ENCODE results near the gene BMPR1A.
"Not testable (repeated sequence)": the region's sequence is repeated elsewhere in the genome, so short reads cannot be mapped to it uniquely, and the experiment has no call there.

DNA sequence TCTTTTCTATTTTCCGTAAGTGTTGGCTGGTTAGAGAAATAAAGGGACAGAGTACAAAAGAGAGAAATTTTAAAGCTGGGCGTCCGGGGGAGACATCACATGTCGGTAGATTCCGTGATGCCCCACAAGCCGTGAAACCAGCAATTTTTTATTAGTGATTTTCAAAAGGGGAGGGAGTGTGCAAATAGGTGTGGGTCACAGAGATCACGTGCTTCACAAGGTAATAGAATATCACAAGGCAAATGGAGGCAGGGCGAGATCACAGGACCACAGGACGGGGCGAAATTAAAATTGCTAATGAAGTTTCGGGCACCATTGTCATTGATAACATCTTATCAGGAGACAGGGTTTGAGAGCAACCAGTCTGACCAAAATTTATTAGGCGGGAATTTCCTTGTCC, 97.2 kb downstream of the BMPR1A start:
- TF ChIP-seq, protein P1, sequence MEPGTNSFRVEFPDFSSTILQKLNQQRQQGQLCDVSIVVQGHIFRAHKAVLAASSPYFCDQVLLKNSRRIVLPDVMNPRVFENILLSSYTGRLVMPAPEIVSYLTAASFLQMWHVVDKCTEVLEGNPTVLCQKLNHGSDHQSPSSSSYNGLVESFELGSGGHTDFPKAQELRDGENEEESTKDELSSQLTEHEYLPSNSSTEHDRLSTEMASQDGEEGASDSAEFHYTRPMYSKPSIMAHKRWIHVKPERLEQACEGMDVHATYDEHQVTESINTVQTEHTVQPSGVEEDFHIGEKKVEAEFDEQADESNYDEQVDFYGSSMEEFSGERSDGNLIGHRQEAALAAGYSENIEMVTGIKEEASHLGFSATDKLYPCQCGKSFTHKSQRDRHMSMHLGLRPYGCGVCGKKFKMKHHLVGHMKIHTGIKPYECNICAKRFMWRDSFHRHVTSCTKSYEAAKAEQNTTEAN (CRISPR knock-in tag; IDR thresholded peaks at IDR 0.05): not testable (repeated sequence)
- TF ChIP-seq, protein P2, sequence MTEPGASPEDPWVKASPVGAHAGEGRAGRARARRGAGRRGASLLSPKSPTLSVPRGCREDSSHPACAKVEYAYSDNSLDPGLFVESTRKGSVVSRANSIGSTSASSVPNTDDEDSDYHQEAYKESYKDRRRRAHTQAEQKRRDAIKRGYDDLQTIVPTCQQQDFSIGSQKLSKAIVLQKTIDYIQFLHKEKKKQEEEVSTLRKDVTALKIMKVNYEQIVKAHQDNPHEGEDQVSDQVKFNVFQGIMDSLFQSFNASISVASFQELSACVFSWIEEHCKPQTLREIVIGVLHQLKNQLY (CRISPR knock-in tag; IDR thresholded peaks at IDR 0.05): not testable (repeated sequence)
- TF ChIP-seq ZBTB21 (CRISPR knock-in tag; IDR thresholded peaks at IDR 0.05; ENCODE audit: borderline replicate concordance); ESRRA (CRISPR knock-in tag; IDR thresholded peaks at IDR 0.05; ENCODE audit: borderline replicate concordance); ZNF232 (CRISPR knock-in tag; IDR thresholded peaks at IDR 0.05): not testable (repeated sequence)
- TF ChIP-seq, protein P3, sequence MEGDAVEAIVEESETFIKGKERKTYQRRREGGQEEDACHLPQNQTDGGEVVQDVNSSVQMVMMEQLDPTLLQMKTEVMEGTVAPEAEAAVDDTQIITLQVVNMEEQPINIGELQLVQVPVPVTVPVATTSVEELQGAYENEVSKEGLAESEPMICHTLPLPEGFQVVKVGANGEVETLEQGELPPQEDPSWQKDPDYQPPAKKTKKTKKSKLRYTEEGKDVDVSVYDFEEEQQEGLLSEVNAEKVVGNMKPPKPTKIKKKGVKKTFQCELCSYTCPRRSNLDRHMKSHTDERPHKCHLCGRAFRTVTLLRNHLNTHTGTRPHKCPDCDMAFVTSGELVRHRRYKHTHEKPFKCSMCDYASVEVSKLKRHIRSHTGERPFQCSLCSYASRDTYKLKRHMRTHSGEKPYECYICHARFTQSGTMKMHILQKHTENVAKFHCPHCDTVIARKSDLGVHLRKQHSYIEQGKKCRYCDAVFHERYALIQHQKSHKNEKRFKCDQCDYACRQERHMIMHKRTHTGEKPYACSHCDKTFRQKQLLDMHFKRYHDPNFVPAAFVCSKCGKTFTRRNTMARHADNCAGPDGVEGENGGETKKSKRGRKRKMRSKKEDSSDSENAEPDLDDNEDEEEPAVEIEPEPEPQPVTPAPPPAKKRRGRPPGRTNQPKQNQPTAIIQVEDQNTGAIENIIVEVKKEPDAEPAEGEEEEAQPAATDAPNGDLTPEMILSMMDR (IDR thresholded peaks at IDR 0.05): not testable (repeated sequence)
